OCI-LY1 (cell line): ENCODE data around the gene TIMM9.

Experiments used
- EZH2 ChIP-seq: fragments of 200-600 bp; sonication (generic), shearing (Covaris generic); IDR thresholded peaks from 2 replicates; pipeline ENCODE4 v1.8.0; 2017; ENCODE audit warnings: borderline replicate concordance, mixed run types, mild to moderate bottlenecking, antibody characterized with exemption, low read length, moderate library complexity, mixed read lengths
- TF ChIP-seq, protein P1 (sequence below): fragments of 200-600 bp; sonication (generic), shearing (Covaris generic); IDR thresholded peaks from 2 replicates; pipeline ENCODE4 v1.5.1; 2017; ENCODE audit warnings: mild to moderate bottlenecking, antibody characterized with exemption, low read length, moderate library complexity, mixed read lengths

GRCh38 chr14:58439476-58439875 is 12.1 kb upstream of the TIMM9 start:
- TF ChIP-seq, protein P1, sequence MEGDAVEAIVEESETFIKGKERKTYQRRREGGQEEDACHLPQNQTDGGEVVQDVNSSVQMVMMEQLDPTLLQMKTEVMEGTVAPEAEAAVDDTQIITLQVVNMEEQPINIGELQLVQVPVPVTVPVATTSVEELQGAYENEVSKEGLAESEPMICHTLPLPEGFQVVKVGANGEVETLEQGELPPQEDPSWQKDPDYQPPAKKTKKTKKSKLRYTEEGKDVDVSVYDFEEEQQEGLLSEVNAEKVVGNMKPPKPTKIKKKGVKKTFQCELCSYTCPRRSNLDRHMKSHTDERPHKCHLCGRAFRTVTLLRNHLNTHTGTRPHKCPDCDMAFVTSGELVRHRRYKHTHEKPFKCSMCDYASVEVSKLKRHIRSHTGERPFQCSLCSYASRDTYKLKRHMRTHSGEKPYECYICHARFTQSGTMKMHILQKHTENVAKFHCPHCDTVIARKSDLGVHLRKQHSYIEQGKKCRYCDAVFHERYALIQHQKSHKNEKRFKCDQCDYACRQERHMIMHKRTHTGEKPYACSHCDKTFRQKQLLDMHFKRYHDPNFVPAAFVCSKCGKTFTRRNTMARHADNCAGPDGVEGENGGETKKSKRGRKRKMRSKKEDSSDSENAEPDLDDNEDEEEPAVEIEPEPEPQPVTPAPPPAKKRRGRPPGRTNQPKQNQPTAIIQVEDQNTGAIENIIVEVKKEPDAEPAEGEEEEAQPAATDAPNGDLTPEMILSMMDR: no peak
- no peak for TF ChIP-seq EZH2
